ENCODE data around the gene KIF11. TPM values are rescaled to one million over a fixed set of nuclear protein-coding genes. Genes with fewer than 3 reads are reported as not detected.

KIF11 gene
- polyA plus RNA-seq, 1 donor from 2014 or later = 0.47 TPM

DNA sequence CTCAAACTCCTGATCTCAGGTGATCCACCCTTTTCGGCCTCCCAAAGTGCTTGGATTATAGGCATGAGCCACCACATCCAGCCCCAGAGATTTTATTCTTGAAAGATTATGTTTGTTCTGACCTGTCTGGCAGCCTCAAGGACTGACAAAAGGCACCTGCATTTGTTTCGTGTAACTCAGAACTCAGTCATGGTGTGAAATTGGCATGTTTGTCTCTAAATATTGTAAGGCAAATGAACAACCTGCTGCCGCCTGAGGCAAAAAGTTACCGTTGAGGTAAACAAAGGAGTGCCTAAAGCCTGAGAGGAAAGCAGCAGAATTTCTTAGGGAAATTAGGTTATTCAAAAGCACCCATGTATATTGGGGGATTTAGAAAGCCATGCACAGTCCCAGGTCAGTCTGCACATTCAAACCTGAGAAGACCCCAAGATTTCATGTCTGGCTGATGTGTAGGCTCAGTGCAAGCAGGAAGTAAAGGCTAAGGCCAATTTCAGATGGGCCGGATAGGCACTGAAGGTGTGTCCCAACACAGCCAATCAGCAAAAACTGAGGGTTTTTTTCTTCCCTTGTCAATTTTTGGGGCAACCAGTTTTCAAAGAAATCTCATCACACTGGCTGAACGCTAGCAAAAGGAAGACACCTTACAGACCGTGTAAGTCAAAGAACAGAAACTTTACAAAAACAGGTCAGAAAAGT, 63.5 kb downstream of the KIF11 start:
- Histone ChIP-seq H3K4me2 (ENCODE audit: low read length) (no peak overlapping the region), H3K27me3 (ENCODE audit: insufficient read depth, low read depth, low read length) (no peaks in the 10 kb centered on the region), H3F3A (ENCODE audit: insufficient read depth, low read length, poor library complexity, severe bottlenecking) (no peaks in the 10 kb centered on the region), H3K4me3 (ENCODE audit: low read length) (no peak overlapping the region), H2AFZ (ENCODE audit: low read depth, low read length) (no peak overlapping the region), H3K9me2 (ENCODE audit: insufficient read depth, low read length) (no peaks in the 10 kb centered on the region), H3K9ac (ENCODE audit: low read length) (no peak overlapping the region), H3K9me3 (ENCODE audit: low read length) (no peaks in the 10 kb centered on the region), H3K79me2 (replicated peaks; ENCODE audit: insufficient read depth, low read length) (no peaks in the 10 kb centered on the region), H4K20me1 (ENCODE audit: insufficient read depth) (no peaks in the 10 kb centered on the region), H3K36me3 (ENCODE audit: insufficient read depth, low read length) (no peaks in the 10 kb centered on the region), H3K27ac (ENCODE audit: low read length) (no peak overlapping the region)
- TF ChIP-seq, protein P1, sequence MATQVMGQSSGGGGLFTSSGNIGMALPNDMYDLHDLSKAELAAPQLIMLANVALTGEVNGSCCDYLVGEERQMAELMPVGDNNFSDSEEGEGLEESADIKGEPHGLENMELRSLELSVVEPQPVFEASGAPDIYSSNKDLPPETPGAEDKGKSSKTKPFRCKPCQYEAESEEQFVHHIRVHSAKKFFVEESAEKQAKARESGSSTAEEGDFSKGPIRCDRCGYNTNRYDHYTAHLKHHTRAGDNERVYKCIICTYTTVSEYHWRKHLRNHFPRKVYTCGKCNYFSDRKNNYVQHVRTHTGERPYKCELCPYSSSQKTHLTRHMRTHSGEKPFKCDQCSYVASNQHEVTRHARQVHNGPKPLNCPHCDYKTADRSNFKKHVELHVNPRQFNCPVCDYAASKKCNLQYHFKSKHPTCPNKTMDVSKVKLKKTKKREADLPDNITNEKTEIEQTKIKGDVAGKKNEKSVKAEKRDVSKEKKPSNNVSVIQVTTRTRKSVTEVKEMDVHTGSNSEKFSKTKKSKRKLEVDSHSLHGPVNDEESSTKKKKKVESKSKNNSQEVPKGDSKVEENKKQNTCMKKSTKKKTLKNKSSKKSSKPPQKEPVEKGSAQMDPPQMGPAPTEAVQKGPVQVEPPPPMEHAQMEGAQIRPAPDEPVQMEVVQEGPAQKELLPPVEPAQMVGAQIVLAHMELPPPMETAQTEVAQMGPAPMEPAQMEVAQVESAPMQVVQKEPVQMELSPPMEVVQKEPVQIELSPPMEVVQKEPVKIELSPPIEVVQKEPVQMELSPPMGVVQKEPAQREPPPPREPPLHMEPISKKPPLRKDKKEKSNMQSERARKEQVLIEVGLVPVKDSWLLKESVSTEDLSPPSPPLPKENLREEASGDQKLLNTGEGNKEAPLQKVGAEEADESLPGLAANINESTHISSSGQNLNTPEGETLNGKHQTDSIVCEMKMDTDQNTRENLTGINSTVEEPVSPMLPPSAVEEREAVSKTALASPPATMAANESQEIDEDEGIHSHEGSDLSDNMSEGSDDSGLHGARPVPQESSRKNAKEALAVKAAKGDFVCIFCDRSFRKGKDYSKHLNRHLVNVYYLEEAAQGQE (IDR thresholded peaks at IDR 0.05; ENCODE audit: borderline replicate concordance) = no peak
- TF ChIP-seq EZH2 (IDR thresholded peaks at IDR 0.05; ENCODE audit: borderline replicate concordance, insufficient read depth, low read length, poor library complexity, severe bottlenecking) (no peak), POLR2AphosphoS5 (IDR thresholded peaks at IDR 0.05) (no peak), MXI1 (conservative IDR thresholded peaks at IDR 0.05; ENCODE audit: poor library complexity, severe bottlenecking) (no peak), SMC3 (conservative IDR thresholded peaks at IDR 0.05; ENCODE audit: poor library complexity) (no peak), TAF1 (IDR thresholded peaks at IDR 0.05; ENCODE audit: low read depth) (no peak)
- TF ChIP-seq, protein P2, sequence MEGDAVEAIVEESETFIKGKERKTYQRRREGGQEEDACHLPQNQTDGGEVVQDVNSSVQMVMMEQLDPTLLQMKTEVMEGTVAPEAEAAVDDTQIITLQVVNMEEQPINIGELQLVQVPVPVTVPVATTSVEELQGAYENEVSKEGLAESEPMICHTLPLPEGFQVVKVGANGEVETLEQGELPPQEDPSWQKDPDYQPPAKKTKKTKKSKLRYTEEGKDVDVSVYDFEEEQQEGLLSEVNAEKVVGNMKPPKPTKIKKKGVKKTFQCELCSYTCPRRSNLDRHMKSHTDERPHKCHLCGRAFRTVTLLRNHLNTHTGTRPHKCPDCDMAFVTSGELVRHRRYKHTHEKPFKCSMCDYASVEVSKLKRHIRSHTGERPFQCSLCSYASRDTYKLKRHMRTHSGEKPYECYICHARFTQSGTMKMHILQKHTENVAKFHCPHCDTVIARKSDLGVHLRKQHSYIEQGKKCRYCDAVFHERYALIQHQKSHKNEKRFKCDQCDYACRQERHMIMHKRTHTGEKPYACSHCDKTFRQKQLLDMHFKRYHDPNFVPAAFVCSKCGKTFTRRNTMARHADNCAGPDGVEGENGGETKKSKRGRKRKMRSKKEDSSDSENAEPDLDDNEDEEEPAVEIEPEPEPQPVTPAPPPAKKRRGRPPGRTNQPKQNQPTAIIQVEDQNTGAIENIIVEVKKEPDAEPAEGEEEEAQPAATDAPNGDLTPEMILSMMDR (IDR thresholded peaks at IDR 0.05; ENCODE audit: poor library complexity, severe bottlenecking) = no peak

DNA sequence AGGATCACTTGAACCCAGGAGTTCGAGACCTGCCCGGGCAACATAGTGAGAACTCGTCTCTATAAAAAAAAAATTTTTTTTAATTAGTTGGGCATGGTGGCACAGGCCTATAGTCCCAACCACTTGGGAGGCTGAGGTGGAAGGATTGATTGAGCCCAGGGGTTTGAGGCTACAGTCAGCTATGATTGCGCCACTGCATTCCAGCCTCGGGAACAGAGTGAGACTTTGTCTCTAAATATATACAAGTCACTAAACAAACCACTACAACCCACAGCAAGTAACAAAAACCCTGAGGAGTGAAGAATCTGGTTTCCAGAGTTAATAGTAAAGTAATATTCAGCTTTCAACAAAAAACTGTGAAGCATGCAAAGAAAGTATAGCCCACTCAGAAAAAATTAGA, 64.1 kb downstream of the KIF11 start:
- no peak overlapping the region for H3K4me3 ChIP-seq (ENCODE audit: low read length)

More for the DNA sequence above, 64.1 kb downstream of the KIF11 start:
- H3K79me2 ChIP-seq (replicated peaks; ENCODE audit: insufficient read depth, low read length) = no peaks in the 10 kb centered on the region
- H3K27me3 ChIP-seq (ENCODE audit: insufficient read depth, low read depth, low read length) = no peaks in the 10 kb centered on the region
- TF ChIP-seq, protein P1 (IDR thresholded peaks at IDR 0.05; ENCODE audit: borderline replicate concordance) = no peak
- TF ChIP-seq EP300 (conservative IDR thresholded peaks at IDR 0.05; ENCODE audit: poor library complexity, severe bottlenecking) = no peak
- no peak for TF ChIP-seq MXI1 (conservative IDR thresholded peaks at IDR 0.05; ENCODE audit: poor library complexity, severe bottlenecking)
- no peak for TF ChIP-seq EZH2 (IDR thresholded peaks at IDR 0.05; ENCODE audit: borderline replicate concordance, insufficient read depth, low read length, poor library complexity, severe bottlenecking)
- TF ChIP-seq POLR2AphosphoS5 (IDR thresholded peaks at IDR 0.05) = no peak
- no peak for TF ChIP-seq SMC3 (conservative IDR thresholded peaks at IDR 0.05; ENCODE audit: poor library complexity)
- TF ChIP-seq, protein P2 (IDR thresholded peaks at IDR 0.05; ENCODE audit: poor library complexity, severe bottlenecking) = no peak
- TF ChIP-seq RAD21 (conservative IDR thresholded peaks at IDR 0.05) = no peak
- no peak for TF ChIP-seq TAF1 (IDR thresholded peaks at IDR 0.05; ENCODE audit: low read depth)
- H3K9me2 ChIP-seq (ENCODE audit: insufficient read depth, low read length) = no peaks in the 10 kb centered on the region
- no peak overlapping the region for H3K27ac ChIP-seq (ENCODE audit: low read length)
- no peaks in the 10 kb centered on the region for H3K9me3 ChIP-seq (ENCODE audit: low read length)
- no peak overlapping the region for H3K4me2 ChIP-seq (ENCODE audit: low read length)
- no peak overlapping the region for H2AFZ ChIP-seq (ENCODE audit: low read depth, low read length)
- H4K20me1 ChIP-seq (ENCODE audit: insufficient read depth) = no peaks in the 10 kb centered on the region
- H3K9ac ChIP-seq (ENCODE audit: low read length) = no peak overlapping the region
- no peaks in the 10 kb centered on the region for H3K36me3 ChIP-seq (ENCODE audit: insufficient read depth, low read length)
- no peaks in the 10 kb centered on the region for H3F3A ChIP-seq (ENCODE audit: insufficient read depth, low read length, poor library complexity, severe bottlenecking)

Data from neural cell (in vitro differentiated cells).